ENCODE measurements around the gene SHISA6. TPM values are rescaled to one million over a fixed set of nuclear protein-coding genes. Genes with fewer than 3 reads are reported as not detected.

SHISA6 gene
- total RNA-seq, 1 experiment from 2014 or later: 2.9 TPM

DNA sequence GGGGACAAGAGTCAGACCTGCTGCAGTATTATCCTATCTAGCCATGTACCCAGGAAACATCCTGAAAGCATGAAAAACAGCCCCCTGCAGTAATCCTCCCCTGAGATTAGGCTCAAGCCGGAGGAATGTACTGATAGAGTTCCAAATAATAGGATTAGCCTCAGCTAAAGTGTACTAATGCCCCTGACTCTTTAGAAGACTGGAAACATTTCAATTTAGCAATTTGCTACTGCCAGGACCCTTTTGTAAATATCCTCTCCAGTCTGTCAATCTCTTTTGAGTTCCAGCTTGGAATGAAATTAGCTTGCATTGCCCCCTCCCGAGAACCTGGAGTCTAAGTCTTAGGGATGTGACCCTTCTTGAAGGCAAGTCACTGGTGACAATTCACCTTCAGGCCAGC, 246.5 kb downstream of the SHISA6 start:
- Mint-ChIP-seq H3K36me3 (ENCODE audit: insufficient read depth in 1 of 3, low read depth in 3 of 3) (no peaks in the 10 kb centered on the region), H3K27ac (no peak overlapping the region), H3K27me3 (ENCODE audit: low read depth) (peaks cover 27% of the 10 kb centered on the region), H3K4me3 (no peak overlapping the region; a peak in 1 of 5 replicates), H3K4me1 (peaks cover 24 to 32% of the 10 kb centered on the region in 2 experiments), H3K9me3 (no peaks in the 10 kb centered on the region)
- no peak overlapping the region for H4K5ac ChIP-seq (ENCODE audit: insufficient read length, low read depth, low read length)
- no peak overlapping the region for H3K23ac ChIP-seq (ENCODE audit: insufficient read length, low read depth, low read length)
- H3K27ac ChIP-seq (ENCODE audit: insufficient read length, low read depth, low read length): no peak overlapping the region
- no peak overlapping the region for H3K4ac ChIP-seq (ENCODE audit: low read depth, low read length)
- H3K56ac ChIP-seq (ENCODE audit: insufficient read length, low read depth, low read length): no peak overlapping the region
- H3T11ph ChIP-seq (ENCODE audit: low read length): no peak overlapping the region
- H3K18ac ChIP-seq (ENCODE audit: insufficient read length, low read depth, low read length): no peak overlapping the region
- TF ChIP-seq CTCF (conservative IDR thresholded peaks at IDR 0.05): no peak
- no peaks in the 10 kb centered on the region for H3K79me2 ChIP-seq (ENCODE audit: insufficient read depth, low read length)
- no peaks in the 10 kb centered on the region for H3K9me3 ChIP-seq (ENCODE audit: control insufficient read depth, low read depth, low read length)
- no peak overlapping the region for H4K8ac ChIP-seq (replicated peaks; ENCODE audit: insufficient read length, low read depth, low read length)
- no peaks in the 10 kb centered on the region for H3K27me3 ChIP-seq (ENCODE audit: insufficient read depth, low read length)
- no peak overlapping the region for H3K4me2 ChIP-seq (ENCODE audit: insufficient read depth, insufficient read length, low read length)
- no peak overlapping the region for H2BK15ac ChIP-seq (ENCODE audit: low read depth, low read length)
- H2BK12ac ChIP-seq (ENCODE audit: insufficient read length, low read depth, low read length): no peak overlapping the region
- no peak overlapping the region for H4K91ac ChIP-seq (ENCODE audit: insufficient read length, low read depth, low read length)
- WGBS (ENCODE audit: extremely low coverage, insufficient read length, low lambda C conversion rate): no CpG with 5 or more reads among the region's 2 CpGs
- H2AK5ac ChIP-seq (ENCODE audit: insufficient read length, low read length): no peak overlapping the region
- no peak overlapping the region for H2AFZ ChIP-seq (ENCODE audit: low read length)
- no peaks in the 10 kb centered on the region for H4K20me1 ChIP-seq (ENCODE audit: control insufficient read depth, insufficient read depth, insufficient read length)
- no peak overlapping the region for H2BK5ac ChIP-seq (ENCODE audit: insufficient read length, low read length)
- H3K79me1 ChIP-seq (ENCODE audit: insufficient read depth, low read depth, low read length, poor library complexity, severe bottlenecking): no peaks in the 10 kb centered on the region
- no peak overlapping the region for H2BK120ac ChIP-seq (ENCODE audit: low read depth, low read length, poor library complexity, severe bottlenecking)
- H3K23me2 ChIP-seq (ENCODE audit: insufficient read length, low read depth, low read length, poor library complexity, severe bottlenecking): no peaks in the 10 kb centered on the region
- no peak overlapping the region for H3K9ac ChIP-seq (ENCODE audit: extremely low read depth, insufficient read length, low read length)
- no peaks in the 10 kb centered on the region for H3K4me1 ChIP-seq (ENCODE audit: insufficient read depth, low read length)
- DNase-seq: no peak
- H3K14ac ChIP-seq (ENCODE audit: insufficient read depth, low read length): no peak overlapping the region
- no peak overlapping the region for H2BK20ac ChIP-seq (ENCODE audit: low read depth, low read length, poor library complexity, severe bottlenecking)
